ENCODE results near the gene RIMBP3B.
"Not testable (repeated sequence)": the region's sequence is repeated elsewhere in the genome, so short reads cannot be mapped to it uniquely, and the experiment has no call there.

DNA sequence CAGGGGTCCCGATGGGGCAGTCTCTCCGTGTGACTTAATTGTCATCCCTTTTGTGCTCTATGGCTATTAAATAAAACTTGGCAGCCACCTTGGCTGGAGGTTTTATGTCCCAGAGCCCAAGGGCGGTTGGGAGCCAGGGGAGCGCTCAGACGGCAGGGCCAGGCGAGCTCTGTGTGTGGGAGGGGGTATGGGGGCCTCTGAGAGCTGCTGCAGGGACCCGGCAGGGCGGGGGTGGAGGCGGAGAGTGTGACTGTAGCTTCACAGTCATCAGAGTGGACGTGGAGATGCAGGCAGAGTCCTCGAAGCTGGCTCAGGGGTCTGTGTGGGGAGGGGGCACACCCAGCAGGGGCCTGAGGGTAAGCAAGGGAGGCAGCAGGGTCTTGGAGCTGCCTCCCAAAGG lies 19.2 kb upstream of the RIMBP3B start:
- TF ChIP-seq, protein P1, sequence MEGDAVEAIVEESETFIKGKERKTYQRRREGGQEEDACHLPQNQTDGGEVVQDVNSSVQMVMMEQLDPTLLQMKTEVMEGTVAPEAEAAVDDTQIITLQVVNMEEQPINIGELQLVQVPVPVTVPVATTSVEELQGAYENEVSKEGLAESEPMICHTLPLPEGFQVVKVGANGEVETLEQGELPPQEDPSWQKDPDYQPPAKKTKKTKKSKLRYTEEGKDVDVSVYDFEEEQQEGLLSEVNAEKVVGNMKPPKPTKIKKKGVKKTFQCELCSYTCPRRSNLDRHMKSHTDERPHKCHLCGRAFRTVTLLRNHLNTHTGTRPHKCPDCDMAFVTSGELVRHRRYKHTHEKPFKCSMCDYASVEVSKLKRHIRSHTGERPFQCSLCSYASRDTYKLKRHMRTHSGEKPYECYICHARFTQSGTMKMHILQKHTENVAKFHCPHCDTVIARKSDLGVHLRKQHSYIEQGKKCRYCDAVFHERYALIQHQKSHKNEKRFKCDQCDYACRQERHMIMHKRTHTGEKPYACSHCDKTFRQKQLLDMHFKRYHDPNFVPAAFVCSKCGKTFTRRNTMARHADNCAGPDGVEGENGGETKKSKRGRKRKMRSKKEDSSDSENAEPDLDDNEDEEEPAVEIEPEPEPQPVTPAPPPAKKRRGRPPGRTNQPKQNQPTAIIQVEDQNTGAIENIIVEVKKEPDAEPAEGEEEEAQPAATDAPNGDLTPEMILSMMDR (conservative IDR thresholded peaks at IDR 0.05) = not testable (repeated sequence)
- TF ChIP-seq EZH2 (IDR thresholded peaks at IDR 0.05; ENCODE audit: low read depth) = not testable (repeated sequence)

All from PC-9 (cell line).